ENCODE results near the gene RAD51D.

Gene RAD51D

GRCh38 chr17:35076874-35077273 lies 42.8 kb downstream of the RAD51D start:
- no peak for TF ChIP-seq FOXM1 (IDR thresholded peaks at IDR 0.05; ENCODE audit: borderline replicate concordance, low read depth)
- TF ChIP-seq REST (IDR thresholded peaks at IDR 0.05; ENCODE audit: low read depth): no peak
- no peak for TF ChIP-seq ZBTB7A (IDR thresholded peaks at IDR 0.05; ENCODE audit: low read depth)
- TF ChIP-seq, protein P1, sequence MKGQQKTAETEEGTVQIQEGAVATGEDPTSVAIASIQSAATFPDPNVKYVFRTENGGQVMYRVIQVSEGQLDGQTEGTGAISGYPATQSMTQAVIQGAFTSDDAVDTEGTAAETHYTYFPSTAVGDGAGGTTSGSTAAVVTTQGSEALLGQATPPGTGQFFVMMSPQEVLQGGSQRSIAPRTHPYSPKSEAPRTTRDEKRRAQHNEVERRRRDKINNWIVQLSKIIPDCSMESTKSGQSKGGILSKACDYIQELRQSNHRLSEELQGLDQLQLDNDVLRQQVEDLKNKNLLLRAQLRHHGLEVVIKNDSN (IDR thresholded peaks at IDR 0.05): no peak
- TF ChIP-seq EGR1 (IDR thresholded peaks at IDR 0.05): no peak
- TF ChIP-seq YY1 (IDR thresholded peaks at IDR 0.05; ENCODE audit: low read depth): no peak
- TF ChIP-seq TEAD4 (IDR thresholded peaks at IDR 0.05): no peak
- no peak for TF ChIP-seq CREB1 (IDR thresholded peaks at IDR 0.05; ENCODE audit: low read depth)
- TF ChIP-seq TCF12 (IDR thresholded peaks at IDR 0.05; ENCODE audit: low read depth): no peak
- no peak for TF ChIP-seq CEBPB (IDR thresholded peaks at IDR 0.05)

DNA sequence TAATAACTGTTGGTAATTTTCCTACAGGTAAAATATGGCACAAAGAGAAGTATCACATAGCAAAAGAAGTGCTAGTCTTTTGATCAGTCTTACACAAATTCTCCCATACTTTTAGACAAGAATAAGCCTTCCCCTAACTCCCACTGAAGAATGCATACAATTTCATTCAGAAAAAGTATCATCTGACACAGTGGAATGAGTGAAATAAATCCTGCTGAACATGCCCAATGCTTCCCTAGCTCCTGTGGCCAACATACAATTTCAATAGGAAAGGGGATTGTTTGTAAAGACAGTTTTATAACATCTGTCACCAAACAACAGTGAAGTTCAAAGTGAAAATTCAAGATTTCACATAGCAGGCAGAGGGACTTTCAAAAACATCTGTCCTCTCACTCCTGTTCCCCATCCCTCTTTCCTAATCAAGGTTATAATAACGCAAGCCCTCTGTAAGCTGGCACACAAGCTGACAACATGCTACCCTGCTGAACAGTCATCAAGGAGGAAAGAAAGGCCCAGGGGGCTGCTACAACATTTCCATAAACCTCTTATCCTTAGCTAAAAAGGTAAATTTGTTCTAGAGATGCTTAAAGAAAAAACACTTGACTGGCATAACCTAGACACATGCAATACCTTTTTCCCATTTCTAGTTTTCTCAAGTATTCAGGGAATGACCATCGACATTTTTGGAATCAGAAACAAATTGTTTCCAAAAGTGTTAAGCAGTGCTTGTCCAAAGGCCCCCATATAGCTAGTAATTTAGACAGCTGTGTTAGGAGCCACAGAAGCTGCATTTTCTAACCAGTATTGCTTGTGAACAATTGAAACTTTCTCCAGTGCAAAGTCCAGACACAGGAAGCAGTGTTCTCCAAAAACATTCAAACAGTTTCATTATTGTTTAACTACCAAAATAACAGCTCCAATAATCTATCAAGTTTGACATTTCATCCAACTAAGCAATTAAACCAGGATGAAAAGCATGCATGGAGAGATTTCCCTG lies 44.7 kb downstream of the RAD51D start:
- TF ChIP-seq MAX (IDR thresholded peaks at IDR 0.05) (no peak), ZBTB7A (IDR thresholded peaks at IDR 0.05; ENCODE audit: low read depth) (no peak), RAD21 (IDR thresholded peaks at IDR 0.05; ENCODE audit: low read depth) (no peak), CREB1 (IDR thresholded peaks at IDR 0.05; ENCODE audit: low read depth) (no peak)
- TF ChIP-seq, protein P1 (IDR thresholded peaks at IDR 0.05): no peak

- TF ChIP-seq YY1 (IDR thresholded peaks at IDR 0.05; ENCODE audit: low read depth) (no peak), CREB1 (IDR thresholded peaks at IDR 0.05; ENCODE audit: low read depth) (no peak), TEAD4 (IDR thresholded peaks at IDR 0.05) (no peak), CEBPB (IDR thresholded peaks at IDR 0.05) (no peak), EP300 (IDR thresholded peaks at IDR 0.05; ENCODE audit: borderline replicate concordance) (no peak), TAF1 (IDR thresholded peaks at IDR 0.05; ENCODE audit: low read depth) (no peak), TCF12 (IDR thresholded peaks at IDR 0.05; ENCODE audit: low read depth) (no peak), ZBTB7A (IDR thresholded peaks at IDR 0.05; ENCODE audit: low read depth) (no peak), MAX (IDR thresholded peaks at IDR 0.05) (no peak), EGR1 (IDR thresholded peaks at IDR 0.05) (no peak)
- TF ChIP-seq, protein P1 (IDR thresholded peaks at IDR 0.05): no peak
Observed at GRCh38 chr17:35073991-35074627, 45.6 kb downstream of the RAD51D start.

DNA sequence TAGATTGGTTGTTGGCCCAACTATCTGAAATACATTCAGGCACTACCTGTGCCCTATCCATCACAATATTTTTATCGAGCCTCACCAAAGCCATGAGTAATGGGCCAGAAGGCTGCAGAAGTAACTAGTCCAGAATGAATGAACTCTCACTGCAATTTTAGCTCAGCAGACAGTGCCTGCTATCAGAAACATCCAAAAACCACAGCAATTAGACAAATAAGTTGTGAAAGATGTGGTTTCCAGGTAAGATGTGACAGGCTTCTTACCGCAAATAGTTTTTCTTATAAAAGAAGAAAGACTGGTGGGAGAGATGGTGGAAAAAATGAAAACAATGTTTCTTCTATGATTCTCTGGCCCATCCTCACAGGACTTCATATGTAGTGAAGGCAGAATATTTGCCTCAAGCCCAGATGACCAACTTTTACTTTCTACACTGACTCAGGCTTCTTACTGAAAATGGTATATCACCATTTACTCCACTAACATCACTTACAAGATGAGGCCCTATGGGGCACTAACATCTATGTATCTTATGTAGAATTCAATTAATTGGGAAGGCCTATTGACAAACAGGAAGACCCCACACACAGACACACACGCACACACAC lies 46.4 kb downstream of the RAD51D start:
- TF ChIP-seq CEBPB (IDR thresholded peaks at IDR 0.05): no peak
- no peak for TF ChIP-seq EGR1 (IDR thresholded peaks at IDR 0.05)
- TF ChIP-seq FOXM1 (IDR thresholded peaks at IDR 0.05; ENCODE audit: borderline replicate concordance, low read depth): no peak
- no peak for TF ChIP-seq REST (IDR thresholded peaks at IDR 0.05; ENCODE audit: low read depth)
- no peak for TF ChIP-seq NFIC (IDR thresholded peaks at IDR 0.05)
- TF ChIP-seq RAD21 (IDR thresholded peaks at IDR 0.05; ENCODE audit: low read depth): no peak
- no peak for TF ChIP-seq MAX (IDR thresholded peaks at IDR 0.05)
- no peak for TF ChIP-seq TAF1 (IDR thresholded peaks at IDR 0.05; ENCODE audit: low read depth)
- TF ChIP-seq TCF12 (IDR thresholded peaks at IDR 0.05; ENCODE audit: low read depth): no peak
- TF ChIP-seq YY1 (IDR thresholded peaks at IDR 0.05; ENCODE audit: low read depth): no peak
- TF ChIP-seq TEAD4 (IDR thresholded peaks at IDR 0.05): no peak
- TF ChIP-seq, protein P1 (IDR thresholded peaks at IDR 0.05): no peak
- TF ChIP-seq ZBTB7A (IDR thresholded peaks at IDR 0.05; ENCODE audit: low read depth): no peak
- TF ChIP-seq CREB1 (IDR thresholded peaks at IDR 0.05; ENCODE audit: low read depth): no peak
- TF ChIP-seq EP300 (IDR thresholded peaks at IDR 0.05; ENCODE audit: borderline replicate concordance): no peak

Measured in Ishikawa (cell line).